ENCODE measurements around the gene PCDH9. TPM values are rescaled to one million over a fixed set of nuclear protein-coding genes. Genes with fewer than 3 reads are reported as not detected.

The PCDH9 gene
- total and polyA plus RNA-seq, 8 donors = 0.46 to 3.8 (median 1.5) TPM

GRCh38 chr13:66981912-66982311, 248.2 kb downstream of the PCDH9 start:
- 83 to 86% methylated on average over 7 of the region's 7 CpGs for WGBS, 2 donors
- DNase-seq (no peak), FAIRE-seq (no peak), ATAC-seq (no peak)
- no peak for TF ChIP-seq CTCF (IDR thresholded peaks at IDR 0.05)
- Histone ChIP-seq H3K27ac (no peak overlapping the region), H3K27me3 (no peaks in the 10 kb centered on the region), H3K36me3 (no peaks in the 10 kb centered on the region), H3K4me3 (no peak overlapping the region), H3K9me3 (no peaks in the 10 kb centered on the region), H3K4me1 (no peaks in the 10 kb centered on the region)
- intact Hi-C loops (cut with DNase I) = no loop called here

GRCh38 chr13:66977161-66977560, 253.0 kb downstream of the PCDH9 start:
- no peak for ATAC-seq
- WGBS, 2 donors = 71 to 80% methylated on average over 4 of the region's 4 CpGs
- FAIRE-seq = no peak
- H3K27ac ChIP-seq = no peak overlapping the region
- H3K4me3 ChIP-seq = no peak overlapping the region
- H3K4me1 ChIP-seq = no peaks in the 10 kb centered on the region
- no peaks in the 10 kb centered on the region for H3K36me3 ChIP-seq
- no peak for TF ChIP-seq CTCF (IDR thresholded peaks at IDR 0.05)
- DNase-seq = no peak
- no peaks in the 10 kb centered on the region for H3K27me3 ChIP-seq
- intact Hi-C loops (cut with DNase I) = no loop called here
- no peaks in the 10 kb centered on the region for H3K9me3 ChIP-seq

- 70 to 84% methylated on average over 1 of the region's 1 CpG for WGBS, 2 donors
- Histone ChIP-seq H3K4me1 (no peaks in the 10 kb centered on the region), H3K27ac (no peak overlapping the region), H3K9me3 (no peaks in the 10 kb centered on the region), H3K36me3 (no peaks in the 10 kb centered on the region), H3K27me3 (no peaks in the 10 kb centered on the region), H3K4me3 (no peak overlapping the region)
- DNase-seq (no peak), ATAC-seq (no peak), FAIRE-seq (no peak)
- TF ChIP-seq CTCF (IDR thresholded peaks at IDR 0.05) = no peak
- intact Hi-C loops (cut with DNase I) = no loop called here
These were observed 255.2 kb downstream of the PCDH9 start for GRCh38 chr13:66974889-66975288.

- no peak overlapping the region for H3K4me3 ChIP-seq
- no peaks in the 10 kb centered on the region for H3K9me3 ChIP-seq
These were observed 256.0 kb downstream of the PCDH9 start for GRCh38 chr13:66974174-66974573.

GRCh38 chr13:66972659-66973058, 257.5 kb downstream of the PCDH9 start:
- Histone ChIP-seq H3K4me3 (no peak overlapping the region), H3K4me1 (no peaks in the 10 kb centered on the region), H3K9me3 (no peaks in the 10 kb centered on the region), H3K36me3 (no peaks in the 10 kb centered on the region), H3K27ac (no peak overlapping the region), H3K27me3 (no peaks in the 10 kb centered on the region)
- DNase-seq = no peak
- no peak for TF ChIP-seq CTCF (IDR thresholded peaks at IDR 0.05)
- ATAC-seq = no peak
- no peak for FAIRE-seq
- 88 to 92% methylated on average over 3 of the region's 3 CpGs for WGBS, 2 donors
- intact Hi-C loops (cut with DNase I) = no loop called here

More at GRCh38 chr13:66974174-66974573, 256.0 kb downstream of the PCDH9 start:
- H3K4me1 ChIP-seq = no peaks in the 10 kb centered on the region
- no peak for DNase-seq
- no peaks in the 10 kb centered on the region for H3K27me3 ChIP-seq
- TF ChIP-seq CTCF (IDR thresholded peaks at IDR 0.05) = no peak
- intact Hi-C loops (cut with DNase I) = no loop called here
- no peak for ATAC-seq
- H3K27ac ChIP-seq = no peak overlapping the region
- H3K36me3 ChIP-seq = no peaks in the 10 kb centered on the region
- 77 to 100% methylated on average over 1 of the region's 1 CpG for WGBS, 2 donors
- FAIRE-seq = no peak
